ENCODE results near the gene ALOX5.
"Not testable (repeated sequence)": the region's sequence is repeated elsewhere in the genome, so short reads cannot be mapped to it uniquely, and the experiment has no call there.

Gene ALOX5

DNA sequence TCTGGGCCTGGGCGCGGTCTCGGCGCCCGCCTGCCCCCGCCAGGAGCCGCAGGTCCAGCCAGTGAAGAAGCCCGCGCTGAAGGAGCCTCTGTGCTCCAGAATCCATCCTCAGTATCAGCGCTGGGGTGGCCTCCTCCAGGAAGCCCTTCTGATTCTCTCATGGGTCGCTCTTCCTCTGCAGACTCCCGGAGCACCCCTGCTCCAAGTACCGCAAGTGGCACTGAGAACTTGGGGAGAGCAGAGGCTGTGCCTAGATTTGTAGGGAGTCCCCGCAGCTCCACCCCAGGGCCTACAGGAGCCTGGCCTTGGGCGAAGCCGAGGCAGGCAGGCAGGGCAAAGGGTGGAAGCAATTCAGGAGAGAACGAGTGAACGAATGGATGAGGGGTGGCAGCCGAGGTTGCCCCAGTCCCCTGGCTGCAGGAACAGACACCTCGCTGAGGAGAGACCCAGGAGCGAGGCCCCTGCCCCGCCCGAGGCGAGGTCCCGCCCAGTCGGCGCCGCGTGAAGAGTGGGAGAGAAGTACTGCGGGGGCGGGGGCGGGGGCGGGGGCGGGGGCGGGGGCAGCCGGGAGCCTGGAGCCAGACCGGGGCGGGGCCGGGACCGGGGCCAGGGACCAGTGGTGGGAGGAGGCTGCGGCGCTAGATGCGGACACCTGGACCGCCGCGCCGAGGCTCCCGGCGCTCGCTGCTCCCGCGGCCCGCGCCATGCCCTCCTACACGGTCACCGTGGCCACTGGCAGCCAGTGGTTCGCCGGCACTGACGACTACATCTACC lies at the start of gene ALOX5:
TSS of gene ALOX5 (plus strand) at position 641 of the 774 bp plus-strand sequence. CDS start at position 705, 64 bp downstream.
- peak; percentile 75 for DNase-seq (ENCODE audit: low spot score)
- TF ChIP-seq, protein P1, sequence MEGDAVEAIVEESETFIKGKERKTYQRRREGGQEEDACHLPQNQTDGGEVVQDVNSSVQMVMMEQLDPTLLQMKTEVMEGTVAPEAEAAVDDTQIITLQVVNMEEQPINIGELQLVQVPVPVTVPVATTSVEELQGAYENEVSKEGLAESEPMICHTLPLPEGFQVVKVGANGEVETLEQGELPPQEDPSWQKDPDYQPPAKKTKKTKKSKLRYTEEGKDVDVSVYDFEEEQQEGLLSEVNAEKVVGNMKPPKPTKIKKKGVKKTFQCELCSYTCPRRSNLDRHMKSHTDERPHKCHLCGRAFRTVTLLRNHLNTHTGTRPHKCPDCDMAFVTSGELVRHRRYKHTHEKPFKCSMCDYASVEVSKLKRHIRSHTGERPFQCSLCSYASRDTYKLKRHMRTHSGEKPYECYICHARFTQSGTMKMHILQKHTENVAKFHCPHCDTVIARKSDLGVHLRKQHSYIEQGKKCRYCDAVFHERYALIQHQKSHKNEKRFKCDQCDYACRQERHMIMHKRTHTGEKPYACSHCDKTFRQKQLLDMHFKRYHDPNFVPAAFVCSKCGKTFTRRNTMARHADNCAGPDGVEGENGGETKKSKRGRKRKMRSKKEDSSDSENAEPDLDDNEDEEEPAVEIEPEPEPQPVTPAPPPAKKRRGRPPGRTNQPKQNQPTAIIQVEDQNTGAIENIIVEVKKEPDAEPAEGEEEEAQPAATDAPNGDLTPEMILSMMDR (IDR thresholded peaks at IDR 0.05; ENCODE audit: borderline replicate concordance, control extremely low read depth, extremely low read depth, insufficient read depth, missing control alignments) = no peak
- in situ Hi-C loops (cut with MboI; ENCODE audit: low sequenced_read_pairs, unreplicated experiment) = no loop called here

DNA sequence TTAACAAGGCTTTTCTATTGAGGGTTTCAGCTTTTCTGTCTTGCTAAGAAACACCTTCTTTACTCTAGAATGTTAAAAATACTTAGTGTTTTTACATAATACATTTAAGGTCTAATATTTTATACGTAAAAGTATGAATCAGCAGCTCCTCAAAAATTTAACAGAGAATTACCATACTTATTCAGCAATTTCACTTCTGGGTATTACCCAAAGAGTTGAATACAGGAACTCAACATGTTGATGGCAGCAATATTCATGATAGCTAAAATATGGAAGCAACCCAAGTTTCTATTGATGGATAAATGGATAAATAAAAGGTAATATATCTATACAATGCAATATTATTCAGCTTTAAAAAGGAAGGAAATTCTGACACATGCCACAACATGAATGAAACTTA lies 48.9 kb upstream of the ALOX5 start:
- no peak for DNase-seq (ENCODE audit: low spot score)
- in situ Hi-C loops (cut with MboI; ENCODE audit: low sequenced_read_pairs, unreplicated experiment) = no loop called here
- TF ChIP-seq, protein P1 (IDR thresholded peaks at IDR 0.05; ENCODE audit: borderline replicate concordance, control extremely low read depth, extremely low read depth, insufficient read depth, missing control alignments) = no peak

DNA sequence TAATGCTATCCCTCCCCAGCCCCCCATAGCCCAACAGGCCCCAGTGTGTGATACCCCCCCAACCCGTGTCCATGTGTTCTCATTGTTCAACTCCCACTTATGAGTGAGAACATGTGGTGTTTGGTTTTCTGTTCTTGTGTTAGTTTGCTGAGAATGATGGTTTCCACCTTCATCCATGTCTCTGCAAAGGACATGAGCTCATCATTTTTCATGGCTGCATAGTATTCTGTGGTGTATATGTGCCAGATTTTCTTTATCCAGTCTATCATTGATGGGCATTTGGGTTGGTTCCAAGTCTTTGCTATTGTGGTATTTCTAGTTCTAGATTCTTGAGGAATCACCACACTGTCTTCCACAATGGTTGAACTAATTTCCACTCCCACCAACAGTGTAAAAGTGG lies 47.2 kb upstream of the ALOX5 start:
- in situ Hi-C loops (cut with MboI; ENCODE audit: low sequenced_read_pairs, unreplicated experiment); DNase-seq (ENCODE audit: low spot score): not testable (repeated sequence)

DNA sequence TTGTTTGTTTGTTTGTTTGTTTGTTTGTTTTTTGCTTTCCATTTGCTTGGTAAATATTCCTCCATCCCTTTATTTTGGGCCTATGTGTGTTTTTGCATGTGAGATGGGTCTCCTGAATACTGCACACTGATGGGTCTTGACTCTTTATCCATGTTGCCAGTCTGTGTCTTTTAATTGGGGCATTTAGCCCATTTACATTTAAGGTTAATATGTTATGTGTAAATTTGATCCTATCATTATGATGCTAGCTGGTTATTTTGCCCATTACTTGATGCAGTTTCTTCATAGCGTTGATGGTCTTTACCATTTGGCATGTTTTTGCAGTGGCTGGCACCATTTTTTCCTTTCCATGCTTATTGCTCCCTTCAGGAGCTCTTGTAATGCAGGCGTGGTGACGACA lies 42.2 kb upstream of the ALOX5 start:
- in situ Hi-C loops (cut with MboI; ENCODE audit: low sequenced_read_pairs, unreplicated experiment) = not testable (repeated sequence)

DNA sequence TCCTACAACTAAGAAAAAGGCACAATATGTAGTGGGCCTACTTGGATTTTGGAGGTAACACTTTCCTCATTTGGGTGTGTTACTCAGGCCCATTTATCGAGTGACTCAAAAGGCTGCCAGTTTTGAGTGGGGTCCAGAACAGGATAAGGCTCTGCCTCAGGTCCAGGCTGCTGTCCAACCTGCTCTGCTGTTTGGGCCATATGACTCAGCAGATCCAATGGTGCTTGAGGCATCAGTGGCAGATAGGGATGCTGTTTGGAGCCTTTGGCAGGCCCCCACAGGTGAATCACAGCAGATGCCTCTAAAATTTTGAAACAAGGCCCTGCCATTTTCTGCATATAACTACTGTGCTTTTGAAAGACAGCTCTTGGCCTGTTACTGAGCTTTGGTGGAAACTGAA lies 34.1 kb upstream of the ALOX5 start:
- TF ChIP-seq, protein P1 (IDR thresholded peaks at IDR 0.05; ENCODE audit: borderline replicate concordance, control extremely low read depth, extremely low read depth, insufficient read depth, missing control alignments) = no peak
- no peak for DNase-seq (ENCODE audit: low spot score)
- in situ Hi-C loops (cut with MboI; ENCODE audit: low sequenced_read_pairs, unreplicated experiment) = no loop called here

More for the DNA sequence above, 42.2 kb upstream of the ALOX5 start:
- not testable (repeated sequence) for DNase-seq (ENCODE audit: low spot score)

DNA sequence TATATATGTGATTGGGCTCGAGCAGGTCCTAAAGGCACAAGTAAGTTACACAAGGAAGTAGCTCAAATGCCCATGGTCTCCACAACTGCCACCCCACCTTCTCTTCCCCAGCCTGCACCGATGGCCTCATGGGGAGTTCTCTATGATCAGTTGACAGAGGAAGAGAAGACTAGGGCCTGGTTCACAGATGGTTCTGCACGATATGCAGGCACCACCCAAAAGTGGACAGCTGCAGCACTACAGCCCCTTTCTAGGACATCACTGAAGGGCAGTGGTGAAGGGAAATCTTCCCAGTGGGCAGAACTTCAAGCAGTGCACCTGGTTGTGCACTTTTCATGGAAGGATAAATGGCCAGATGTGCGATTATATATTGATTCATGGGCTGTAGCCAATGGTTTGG lies 33.6 kb upstream of the ALOX5 start:
- DNase-seq (ENCODE audit: low spot score); in situ Hi-C loops (cut with MboI; ENCODE audit: low sequenced_read_pairs, unreplicated experiment): not testable (repeated sequence)

DNA sequence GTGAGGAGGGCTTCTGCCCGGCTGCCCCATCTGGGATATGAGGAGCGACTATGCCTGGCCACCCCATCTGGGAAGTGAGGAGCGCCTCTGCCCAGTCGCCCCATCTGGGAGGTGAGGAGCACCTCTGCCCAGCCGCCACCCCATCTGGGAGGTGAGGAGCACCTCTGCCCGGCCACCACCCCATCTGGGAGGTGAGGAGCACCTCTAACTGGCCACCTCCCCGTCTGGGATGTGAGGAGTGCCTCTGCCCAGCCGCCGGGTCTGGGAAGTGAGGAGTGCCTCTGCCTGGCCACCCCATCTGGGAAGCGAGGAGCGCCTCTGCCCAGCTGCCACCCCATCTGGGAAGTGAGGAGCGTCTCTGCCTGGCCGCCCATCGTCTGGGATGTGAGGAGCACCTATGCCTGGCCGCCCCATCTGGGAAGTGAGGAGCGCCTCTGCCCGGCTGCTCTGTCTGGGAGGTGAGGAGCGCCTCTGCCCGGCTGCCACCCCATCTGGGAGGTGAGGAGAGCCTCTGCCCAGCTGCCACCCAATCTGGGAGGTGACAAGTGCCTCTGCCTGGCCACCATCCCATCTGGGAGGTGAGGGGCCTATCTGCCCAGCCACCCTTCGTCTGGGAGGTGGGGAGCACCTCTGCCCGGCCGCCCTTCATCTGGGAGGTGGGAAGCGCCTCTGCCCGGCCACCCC lies 27.2 kb upstream of the ALOX5 start:
- DNase-seq (ENCODE audit: low spot score); in situ Hi-C loops (cut with MboI; ENCODE audit: low sequenced_read_pairs, unreplicated experiment): not testable (repeated sequence)

DNA sequence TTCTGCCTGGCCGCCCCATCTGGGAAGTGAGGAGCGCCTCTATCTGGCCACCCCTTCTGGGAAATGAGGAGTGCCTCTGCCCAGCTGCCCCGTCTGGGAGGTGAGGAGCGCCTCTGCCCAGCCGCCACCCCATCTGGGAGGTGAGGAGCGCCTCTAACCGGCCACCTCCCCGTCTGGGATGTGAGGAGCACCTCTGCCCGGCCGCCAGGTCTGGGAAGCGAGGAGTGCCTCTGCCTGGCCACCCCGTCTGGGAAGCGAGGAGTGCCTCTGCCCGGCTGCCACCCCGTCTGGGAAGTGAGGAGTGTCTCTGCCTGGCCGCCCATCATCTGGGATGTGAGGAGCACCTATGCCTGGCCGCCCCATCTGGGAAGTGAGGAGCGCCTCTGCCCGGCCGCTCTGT lies 26.6 kb upstream of the ALOX5 start:
- in situ Hi-C loops (cut with MboI; ENCODE audit: low sequenced_read_pairs, unreplicated experiment); DNase-seq (ENCODE audit: low spot score): not testable (repeated sequence)

DNA sequence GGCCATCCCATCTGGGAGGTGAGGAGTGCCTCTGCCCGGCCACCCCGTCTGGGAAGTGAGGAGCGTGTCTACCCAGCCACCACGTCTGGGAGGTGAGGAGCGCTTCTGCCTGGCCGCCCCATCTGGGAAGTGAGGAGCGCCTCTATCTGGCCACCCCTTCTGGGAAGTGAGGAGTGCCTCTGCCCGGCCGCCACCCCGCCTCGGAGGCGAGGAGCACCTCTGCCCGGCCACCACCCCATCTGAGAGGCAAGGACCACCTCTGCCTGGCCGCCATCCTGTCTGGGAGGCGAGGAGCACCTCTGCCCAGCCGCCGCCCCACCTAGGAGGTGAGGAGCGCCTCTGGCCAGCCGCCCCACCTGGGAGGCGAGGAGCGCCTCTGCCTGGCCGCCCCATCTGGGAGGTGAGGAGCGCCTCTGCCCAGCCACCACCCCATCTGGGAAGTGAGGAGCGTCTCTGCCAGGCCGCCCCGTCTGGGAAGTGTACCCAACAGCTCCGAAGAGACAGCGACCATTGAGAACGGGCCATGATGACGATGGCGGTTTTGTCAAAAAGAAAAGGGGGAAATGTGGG lies 25.7 kb upstream of the ALOX5 start:
- in situ Hi-C loops (cut with MboI; ENCODE audit: low sequenced_read_pairs, unreplicated experiment); DNase-seq (ENCODE audit: low spot score): not testable (repeated sequence)

DNA sequence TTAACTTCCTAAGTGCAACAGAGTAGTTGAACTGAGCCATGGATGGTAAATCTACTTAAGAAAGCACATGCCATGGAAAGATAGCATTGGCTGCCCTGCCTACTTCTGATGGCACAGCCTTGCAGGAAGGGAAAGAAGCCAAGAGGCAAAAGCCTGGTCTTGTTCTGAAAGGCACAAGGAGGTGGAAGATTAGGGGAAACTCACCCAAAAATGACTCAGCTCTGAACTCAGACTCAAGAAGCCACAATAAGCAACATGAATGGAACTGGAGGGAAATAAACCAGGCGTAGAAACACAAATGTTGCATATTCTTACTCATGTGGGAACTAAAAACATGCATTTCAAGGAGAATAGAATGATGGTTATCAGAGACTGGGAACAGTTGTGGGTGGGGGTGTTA lies 20.8 kb upstream of the ALOX5 start:
- TF ChIP-seq, protein P1 (IDR thresholded peaks at IDR 0.05; ENCODE audit: borderline replicate concordance, control extremely low read depth, extremely low read depth, insufficient read depth, missing control alignments) = no peak
- DNase-seq (ENCODE audit: low spot score) = peak; percentile 14
- in situ Hi-C loops (cut with MboI; ENCODE audit: low sequenced_read_pairs, unreplicated experiment) = no loop called here

Measured in GM13976 (cell line).